Subcutaneous adipose tissue (tissue), 4 donors: ENCODE results near the gene MAST2. TPM values are rescaled to one million over a fixed set of nuclear protein-coding genes. Genes with fewer than 3 reads are reported as not detected.

Source experiments
- CTCF ChIP-seq: fragments of 450-650 bp; IDR thresholded peaks from one replicate; pipeline ENCODE4 v1.5.1; 2016; ENCODE audit warnings: low read depth, mild to moderate bottlenecking, control low read depth, antibody characterized with exemption, moderate library complexity
- total RNA-seq, 4 donors: library from RNA; depleted of rRNA; stranded (reverse); fragments of >200 nt; gene quantifications; one replicate each; pipeline ENCODE4 v1.1.0, GENCODE V29; 2016

Gene MAST2
- total RNA-seq, 4 donors from 2014 or later, result 13.4 to 23.3 (median 18.2) TPM

- TF ChIP-seq CTCF, result no peak
Observed at GRCh38 chr1:46070164-46070814, 266.9 kb downstream of the MAST2 start.

GRCh38 chr1:46072975-46073374 is 269.6 kb downstream of the MAST2 start:
- TF ChIP-seq CTCF, result no peak

GRCh38 chr1:46076343-46076742 is 272.9 kb downstream of the MAST2 start:
- no peak for TF ChIP-seq CTCF

GRCh38 chr1:46077644-46078043 is 274.2 kb downstream of the MAST2 start:
- no peak for TF ChIP-seq CTCF

- no peak for TF ChIP-seq CTCF
Observed at GRCh38 chr1:46080257-46080656, 276.8 kb downstream of the MAST2 start.

GRCh38 chr1:46081206-46081605 is 277.8 kb downstream of the MAST2 start:
- no peak for TF ChIP-seq CTCF

GRCh38 chr1:46081619-46082018 is 278.2 kb downstream of the MAST2 start:
- no peak for TF ChIP-seq CTCF
